Osteoblast (primary cell): ENCODE measurements around the gene COCH. TPM values are rescaled to one million over a fixed set of nuclear protein-coding genes. Genes with fewer than 3 reads are reported as not detected.

ENCODE experiments used
- DNase-seq: peaks from one replicate; pipeline ENCODE4 v3.0.0; 2011; ENCODE audit warnings: low spot score, mixed read lengths; ENCODE audit not compliant: insufficient read length; ENCODE audit errors: missing footprints
- H2AFZ ChIP-seq: 2 replicates; pipeline ENCODE4 v1.6.0; 2011; ENCODE audit warnings: mild to moderate bottlenecking, low read length
- H3K27ac ChIP-seq: 2 replicates; pipeline ENCODE4 v1.5.1; 2011; ENCODE audit warnings: mild to moderate bottlenecking, low read depth, low read length, moderate library complexity
- H3K27me3 ChIP-seq: 2 replicates; pipeline ENCODE4 v1.6.0; 2012; ENCODE audit warnings: mild to moderate bottlenecking, control low read depth, inconsistent platforms, low read length, moderate library complexity; ENCODE audit not compliant: insufficient read depth
- H3K36me3 ChIP-seq: 2 replicates; pipeline ENCODE4 v1.5.1; 2011; ENCODE audit warnings: mild to moderate bottlenecking, low read length, control low read depth, moderate library complexity; ENCODE audit not compliant: insufficient read depth
- H3K4me1 ChIP-seq: 2 replicates; pipeline ENCODE4 v1.5.1; 2011; ENCODE audit warnings: mild to moderate bottlenecking, low read length, control low read depth, moderate library complexity; ENCODE audit not compliant: insufficient read depth
- H3K4me2 ChIP-seq: 2 replicates; pipeline ENCODE4 v1.6.0; 2011; ENCODE audit warnings: mild to moderate bottlenecking, low read length; ENCODE audit not compliant: insufficient read depth
- H3K4me3 ChIP-seq: fragments of 200-600 bp; sonication (generic); 3 replicates; pipeline ENCODE4 v1.5.1; 2012; ENCODE audit warnings: mild to moderate bottlenecking, low read length, inconsistent platforms; ENCODE audit not compliant: insufficient read depth
- H3K79me2 ChIP-seq: 2 replicates; pipeline ENCODE4 v1.6.0; 2012; ENCODE audit warnings: mild to moderate bottlenecking, low read length, control low read depth, inconsistent platforms; ENCODE audit not compliant: insufficient read depth
- H3K9me3 ChIP-seq: 2 replicates; pipeline ENCODE4 v1.5.1; 2011; ENCODE audit warnings: low read depth, low read length, control low read depth
- H4K20me1 ChIP-seq: 2 replicates; pipeline ENCODE4 v1.6.0; 2012; ENCODE audit warnings: mild to moderate bottlenecking, low read length, control low read depth; ENCODE audit not compliant: insufficient read depth
- CTCF ChIP-seq: IDR thresholded peaks from 2 replicates; pipeline ENCODE4 v1.5.1; 2011; ENCODE audit warnings: mild to moderate bottlenecking, low read depth, low read length, moderate library complexity; ENCODE audit errors: extremely low read depth
- total RNA-seq: library from RNA; depleted of rRNA; stranded (reverse); fragments of >200 nt; gene quantifications from 2 replicates; pipeline ENCODE4 v1.2.3, GENCODE V29; 2012

Gene COCH
- total RNA-seq, 1 donor: 1.1 TPM

GRCh38 chr14:30935445-30935844 is 61.1 kb downstream of the COCH start:
- no peak for DNase-seq
- peaks cover 30% of the 10 kb centered on the region for H3K36me3 ChIP-seq
- TF ChIP-seq CTCF: no peak
- H3K4me3 ChIP-seq: no peak overlapping the region
- H3K4me2 ChIP-seq: no peak overlapping the region
- no peaks in the 10 kb centered on the region for H3K27me3 ChIP-seq
- H3K9me3 ChIP-seq: no peaks in the 10 kb centered on the region
- H4K20me1 ChIP-seq: peaks cover 2% of the 10 kb centered on the region
- peaks cover 7% of the 10 kb centered on the region for H3K79me2 ChIP-seq
- no peak overlapping the region for H3K27ac ChIP-seq
- H3K4me1 ChIP-seq: no peaks in the 10 kb centered on the region
- no peak overlapping the region for H2AFZ ChIP-seq

- no peak for DNase-seq
- H3K4me3 ChIP-seq: no peak overlapping the region
Measured at GRCh38 chr14:30938617-30939016, 64.3 kb downstream of the COCH start.

More at GRCh38 chr14:30938617-30939016, 64.3 kb downstream of the COCH start:
- peaks cover 39% of the 10 kb centered on the region for H3K36me3 ChIP-seq
- no peak for TF ChIP-seq CTCF
- peaks cover 2% of the 10 kb centered on the region for H4K20me1 ChIP-seq
- no peak overlapping the region for H2AFZ ChIP-seq
- H3K27me3 ChIP-seq: no peaks in the 10 kb centered on the region
- H3K79me2 ChIP-seq: peaks cover 23% of the 10 kb centered on the region
- H3K27ac ChIP-seq: no peak overlapping the region
- H3K4me2 ChIP-seq: no peak overlapping the region
- H3K4me1 ChIP-seq: no peaks in the 10 kb centered on the region
- no peaks in the 10 kb centered on the region for H3K9me3 ChIP-seq

Other genes with a start within 250 kb of the COCH start
- gene AP4S1, start 151.1 kb downstream of the COCH start, total RNA-seq: 5.4 and 7.4 TPM in 2 replicates
- gene STRN3, start 151.8 kb downstream of the COCH start, total RNA-seq: 45.1 and 55.7 TPM in 2 replicates